Stromal cell of bone marrow (primary cell): ENCODE measurements around the gene SND1.
"Not testable (repeated sequence)": the region's sequence is repeated elsewhere in the genome, so short reads cannot be mapped to it uniquely, and the experiment has no call there.

Experiments used
- DNase-seq: peaks from one replicate; pipeline ENCODE4 v3.0.0-alpha.2; 2012; ENCODE audit warnings: low read depth

SND1 gene

DNA sequence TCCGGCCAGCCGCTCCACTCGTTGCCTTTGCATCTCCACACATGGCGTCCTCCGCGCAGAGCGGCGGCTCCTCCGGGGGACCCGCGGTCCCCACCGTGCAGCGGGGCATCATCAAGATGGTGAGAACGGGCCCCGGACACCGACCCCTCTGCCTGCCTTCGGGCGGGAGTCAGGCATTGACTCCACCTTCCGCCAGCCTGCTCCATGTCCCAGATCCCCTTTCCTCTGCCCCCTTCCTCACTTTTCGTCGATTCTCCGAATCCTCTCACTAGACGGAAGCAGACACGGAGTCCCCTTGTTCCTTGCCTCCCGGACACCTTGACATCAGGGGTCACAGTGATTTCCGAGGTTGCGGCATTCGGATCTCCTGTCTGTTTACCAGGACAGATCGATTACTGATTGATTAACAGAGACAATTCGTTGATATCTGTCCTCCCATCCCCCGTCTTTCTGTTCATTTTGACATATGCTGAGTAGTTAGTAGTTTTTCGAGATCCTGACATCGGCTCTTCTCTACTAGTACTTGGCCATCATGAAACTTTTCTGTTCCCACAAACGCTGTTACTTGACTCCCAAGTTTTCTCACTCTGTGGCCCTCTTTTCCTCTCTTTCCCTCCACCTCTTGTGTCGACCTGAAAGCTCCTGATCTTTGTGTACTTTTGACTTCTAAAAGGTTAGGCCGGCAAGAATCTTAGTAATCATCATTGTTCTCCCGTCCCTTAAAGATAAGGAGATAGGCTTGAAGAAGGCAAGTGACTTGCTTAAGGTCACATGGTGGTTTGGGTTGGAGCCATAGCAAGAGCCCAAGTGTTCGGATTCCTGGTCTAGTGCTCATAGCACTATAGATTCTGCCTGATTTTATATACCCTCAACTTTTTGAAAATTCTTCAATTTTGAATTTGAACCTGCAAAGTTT, 597 bp downstream of the SND1 start:
- no peak for DNase-seq

DNA sequence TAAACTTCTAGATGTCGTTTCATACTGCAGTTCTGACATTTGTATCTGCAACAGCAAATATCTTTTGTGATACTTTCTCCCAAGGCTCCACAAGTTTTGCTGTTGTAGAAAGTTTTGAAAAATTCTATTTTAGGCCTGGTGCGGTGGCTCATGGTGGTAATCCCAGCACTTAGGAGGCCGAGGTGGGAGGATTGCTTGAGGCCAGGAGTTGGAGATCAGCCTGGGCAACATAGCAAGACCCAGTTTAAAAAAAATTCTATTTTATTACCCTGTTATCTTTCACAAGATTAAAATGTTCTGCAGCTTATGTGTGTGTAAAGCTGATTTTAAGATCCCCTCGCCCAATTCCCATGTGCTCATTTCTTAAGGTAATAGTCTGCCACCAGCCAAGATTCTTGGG, 1.4 kb downstream of the SND1 start:
- no peak for DNase-seq

DNA sequence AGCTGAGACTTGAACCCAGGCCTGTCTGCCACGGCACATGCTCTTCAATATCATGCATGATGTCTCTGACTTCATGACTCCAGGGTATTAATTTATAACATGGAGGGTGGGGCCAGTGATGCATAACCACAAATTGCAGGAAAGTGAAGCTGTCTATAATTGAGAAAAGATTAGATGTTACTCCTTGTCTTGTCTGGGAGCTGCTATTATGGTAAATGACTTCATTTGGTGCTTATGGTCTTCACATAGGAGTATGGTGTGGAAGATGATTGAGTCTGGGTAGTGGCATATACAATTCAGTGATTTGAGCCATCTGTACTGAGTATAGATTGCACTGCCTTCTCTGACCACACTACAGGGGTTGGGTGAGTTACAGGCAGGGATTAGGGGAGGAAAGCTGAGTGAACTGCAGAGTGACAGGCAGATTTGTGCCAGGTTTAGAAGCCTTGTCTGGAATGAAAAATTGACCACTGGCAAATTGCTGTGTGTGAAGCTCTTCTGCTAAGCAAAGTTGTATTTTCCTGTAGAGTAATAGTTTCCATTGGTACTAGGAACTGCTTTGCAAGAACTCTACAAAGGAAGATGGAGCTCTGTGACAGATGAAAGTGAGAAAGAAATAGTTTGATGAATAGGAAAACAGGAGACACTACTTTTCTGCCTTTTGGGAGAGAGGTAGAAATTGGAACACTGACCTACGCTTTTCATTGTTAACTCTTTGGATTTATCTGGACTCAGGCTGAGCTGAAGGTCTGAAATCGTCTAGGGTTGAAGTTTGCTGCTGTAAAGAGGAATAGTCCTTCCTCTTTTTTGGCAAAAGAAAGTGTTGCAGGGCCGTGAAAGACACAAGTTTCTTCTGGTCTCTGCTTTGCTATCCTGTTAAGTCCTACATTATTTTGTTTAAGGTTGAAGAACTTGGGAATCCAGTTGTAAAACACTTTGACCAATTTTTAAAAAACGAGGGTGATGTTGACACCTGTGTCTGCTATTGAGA, 2.7 kb downstream of the SND1 start:
- no peak for DNase-seq

DNA sequence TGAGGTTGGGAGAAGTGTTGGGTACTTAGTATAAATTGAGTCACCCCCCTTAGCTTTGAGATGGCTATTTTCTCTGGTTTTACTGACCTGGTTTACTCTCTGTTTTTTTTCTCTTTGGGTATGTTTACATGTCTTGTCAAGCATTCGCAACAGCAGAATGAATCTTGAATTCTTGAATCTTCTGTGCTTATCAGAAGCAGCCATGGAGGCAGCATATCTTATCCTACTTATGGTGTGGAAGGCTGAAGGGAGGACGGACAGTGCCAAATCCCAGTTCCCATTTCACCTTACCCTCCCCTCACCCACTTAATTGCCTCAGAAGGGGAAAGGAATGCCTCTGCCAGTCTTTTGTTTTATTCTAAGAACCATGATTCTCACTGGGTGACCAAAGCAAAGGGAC, 3.7 kb downstream of the SND1 start:
- no peak for DNase-seq

DNA sequence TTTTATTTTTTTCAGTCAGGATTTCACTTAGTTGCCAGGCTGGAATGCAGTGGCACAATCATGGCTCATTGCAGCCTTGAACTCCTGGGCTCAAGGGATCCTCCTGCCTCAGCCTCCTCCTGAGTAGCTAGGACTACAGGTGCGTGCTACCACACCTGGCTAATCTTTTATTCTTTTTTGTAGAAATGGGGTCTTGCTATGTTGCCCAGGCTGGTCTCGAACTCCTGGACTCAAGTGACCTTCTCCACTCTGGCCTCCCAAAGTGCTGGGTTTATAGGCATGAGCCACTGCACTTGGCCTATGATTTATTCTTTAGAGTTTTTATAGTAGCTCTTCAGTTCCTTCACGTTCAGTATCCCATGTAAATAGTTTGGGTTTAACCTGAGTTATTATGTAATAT, 5.5 kb downstream of the SND1 start:
- DNase-seq: no peak

DNA sequence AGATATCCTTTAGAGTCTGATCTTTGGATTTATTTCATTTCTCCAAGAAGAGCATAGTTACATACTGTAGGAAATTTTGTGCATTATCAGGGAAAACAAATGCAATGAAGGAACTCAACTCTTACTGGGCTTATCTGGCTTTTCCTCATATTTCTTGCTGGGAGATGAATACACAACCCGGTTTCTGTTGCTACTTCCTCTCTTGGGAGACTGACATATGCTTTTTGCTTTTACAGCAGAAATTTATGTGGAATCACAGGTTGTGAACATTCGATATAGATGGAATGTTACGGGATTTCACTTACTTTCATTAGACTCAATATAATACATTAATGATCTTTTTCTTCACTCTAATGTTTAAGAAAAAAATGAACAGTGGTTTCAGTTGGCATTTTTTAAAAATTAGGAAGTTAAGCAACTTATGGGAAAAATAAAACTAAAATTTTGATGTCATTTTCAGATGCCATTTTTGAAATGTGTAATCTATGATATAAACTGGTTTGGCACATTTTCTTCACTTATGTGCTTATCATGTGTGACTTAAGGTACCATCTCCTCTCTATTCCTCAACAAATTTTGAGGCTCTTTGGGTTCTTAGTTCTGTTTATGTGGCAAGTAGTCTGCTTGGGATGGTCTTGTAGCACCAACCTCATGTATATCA, 7.1 kb downstream of the SND1 start:
- no peak for DNase-seq

GRCh38 chr7:127665922-127666321, 13.9 kb downstream of the SND1 start:
- DNase-seq: no peak

DNA sequence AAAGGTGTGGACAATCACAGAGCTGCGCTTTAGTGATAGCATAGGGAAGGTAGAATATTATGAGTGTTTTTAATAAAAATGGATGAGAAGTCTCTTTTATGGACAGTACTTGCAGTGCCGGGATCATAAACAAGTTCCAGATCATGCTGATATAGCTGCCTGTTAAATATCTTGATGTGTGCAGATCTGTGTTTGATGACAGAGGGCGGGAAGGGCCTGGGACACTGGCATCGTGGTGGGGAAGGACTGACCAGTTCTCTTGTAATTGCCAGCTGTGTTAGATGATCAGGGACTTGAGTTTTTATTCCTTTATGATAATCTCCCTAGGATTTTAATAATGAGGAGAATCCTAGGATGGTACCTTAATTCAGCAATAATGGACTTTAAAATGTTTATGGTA, 14.6 kb downstream of the SND1 start:
- no peak for DNase-seq

- no peak for DNase-seq
These were observed 15.2 kb downstream of the SND1 start for GRCh38 chr7:127667017-127667670.

DNA sequence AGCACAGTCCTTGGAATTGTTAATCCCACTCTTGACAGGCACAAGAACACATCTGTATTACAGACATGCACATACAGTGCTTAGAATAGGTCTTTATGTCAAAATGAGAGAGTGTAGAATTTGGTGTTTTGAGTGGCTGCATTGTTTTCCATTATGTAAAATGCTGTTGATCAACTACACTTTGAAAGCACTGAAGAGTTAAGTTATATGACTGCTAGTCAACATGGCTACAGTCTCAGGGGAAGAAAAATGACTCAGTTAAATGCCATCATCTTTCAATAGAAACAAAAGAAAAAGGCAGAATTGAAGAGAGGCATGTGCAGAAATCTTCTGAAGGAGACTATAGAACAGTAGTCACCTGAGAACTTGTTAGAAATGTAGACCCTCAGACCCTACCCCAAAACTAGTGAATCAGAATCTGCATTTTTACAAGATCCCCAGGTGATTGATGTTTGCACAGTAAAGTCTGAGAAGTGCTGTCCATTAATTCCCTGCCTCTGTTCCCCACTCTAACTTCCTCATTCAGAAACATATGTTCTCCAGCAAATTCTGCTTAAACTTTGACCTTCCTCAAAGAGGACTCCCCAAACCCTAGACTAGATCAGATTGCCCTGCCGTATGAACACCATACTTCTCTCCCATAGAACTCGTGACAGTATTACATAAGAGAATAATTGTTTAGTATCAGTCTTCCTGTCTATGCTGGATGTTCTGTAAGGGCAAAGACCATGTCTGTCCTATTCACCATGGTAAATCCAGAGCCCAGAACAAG, 16.0 kb downstream of the SND1 start:
- no peak for DNase-seq

GRCh38 chr7:127671341-127671740, 19.3 kb downstream of the SND1 start:
- no peak for DNase-seq

DNA sequence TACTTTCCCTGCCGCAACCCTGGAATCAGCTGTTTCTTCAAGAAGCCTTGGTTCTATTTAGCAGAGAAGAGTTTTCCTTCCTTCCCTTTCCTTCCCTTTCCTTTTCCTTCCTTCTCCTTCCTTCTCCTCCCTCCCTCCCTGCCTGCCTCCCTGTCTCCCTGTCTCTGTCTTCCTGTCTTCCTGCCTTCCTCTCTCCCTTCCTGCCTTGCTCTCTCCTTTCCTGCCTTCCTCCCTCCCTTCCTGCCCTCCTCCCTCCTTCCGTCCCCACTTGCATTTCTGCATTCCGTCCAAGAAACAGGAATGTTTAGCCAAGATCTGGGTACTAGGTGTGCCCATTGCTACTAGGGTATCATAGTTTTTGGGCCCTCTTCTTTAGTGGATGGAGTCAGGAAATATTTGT, 21.9 kb downstream of the SND1 start:
- DNase-seq: no peak

GRCh38 chr7:127674361-127674760, 22.4 kb downstream of the SND1 start:
- DNase-seq: no peak

GRCh38 chr7:127674923-127675322, 22.9 kb downstream of the SND1 start:
- not testable (repeated sequence) for DNase-seq

DNA sequence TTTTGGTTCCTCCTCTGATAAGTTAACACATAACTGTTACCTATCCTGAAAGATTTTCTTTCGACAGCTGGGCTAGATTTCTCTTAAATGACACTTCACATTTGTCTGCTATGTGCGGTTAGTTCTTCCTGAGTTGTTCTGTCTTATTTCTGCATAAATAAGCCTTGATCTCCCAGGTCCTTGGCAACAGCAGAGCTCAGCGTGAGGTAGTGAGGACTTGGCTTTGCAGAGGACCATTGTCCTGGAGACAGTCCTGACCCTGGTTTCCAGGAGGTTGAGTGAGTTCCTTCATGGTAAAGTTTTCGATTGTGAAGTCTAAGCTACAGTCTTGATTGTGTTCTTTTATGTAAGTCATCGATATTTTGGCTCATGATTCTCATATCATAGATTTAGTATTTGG, 23.7 kb downstream of the SND1 start:
- DNase-seq: no peak

DNA sequence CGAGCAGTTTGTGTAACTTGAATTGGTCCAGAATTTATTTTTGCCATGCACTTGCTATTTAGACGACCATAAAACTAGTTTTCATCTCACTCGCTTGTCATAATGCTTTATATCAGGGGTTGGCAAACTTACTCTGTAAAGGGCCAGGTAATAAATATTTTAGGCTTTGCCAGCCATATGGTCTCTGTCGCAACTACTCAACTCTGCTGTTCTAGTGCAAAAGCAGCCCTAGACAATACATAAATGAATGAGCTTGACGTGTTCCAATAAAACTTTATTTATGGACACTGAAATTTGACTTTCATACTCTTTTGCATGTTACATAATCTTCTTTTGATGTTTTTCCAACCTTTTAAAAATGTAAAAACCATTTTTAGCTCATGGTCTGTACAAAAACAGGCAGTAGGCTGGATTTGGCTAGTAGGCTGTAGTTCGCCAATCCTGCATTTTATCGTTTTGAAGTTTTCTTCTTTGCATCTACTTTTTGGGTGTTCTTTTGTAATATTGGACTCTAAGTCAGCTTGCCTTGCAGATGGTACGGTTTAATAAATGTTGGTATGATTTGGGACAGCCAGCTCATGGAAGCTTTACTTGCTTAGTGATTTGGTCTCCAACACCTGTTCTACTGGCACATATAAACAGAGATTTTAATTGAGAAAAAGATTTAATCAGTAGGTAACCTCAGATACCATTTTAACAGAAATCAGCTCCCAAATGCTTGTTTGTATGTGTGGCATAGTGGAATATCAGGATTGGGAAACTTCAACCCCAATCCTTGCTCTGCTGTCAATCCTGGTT, 25.6 kb downstream of the SND1 start:
- no peak for DNase-seq

DNA sequence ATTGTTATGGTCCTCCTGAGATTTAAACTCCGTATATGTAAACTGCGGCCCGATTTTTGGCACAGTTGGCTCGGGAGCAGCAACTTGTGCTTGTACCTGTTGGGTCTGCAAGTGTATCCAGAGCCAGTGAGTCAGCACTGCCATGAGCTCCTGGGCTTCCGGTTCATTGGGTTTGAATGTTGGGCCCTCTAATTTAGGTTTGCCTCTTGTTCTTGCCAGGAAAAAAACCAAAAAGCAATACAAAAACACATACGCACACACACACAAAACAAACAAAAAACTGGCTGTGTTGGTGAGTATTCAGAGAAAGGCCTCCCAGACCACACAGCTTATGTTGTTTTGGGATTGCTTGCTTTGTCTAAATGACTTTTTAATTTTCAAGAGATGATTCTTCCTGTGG, 26.3 kb downstream of the SND1 start:
- DNase-seq: no peak

GRCh38 chr7:127678947-127679346, 27.0 kb downstream of the SND1 start:
- no peak for DNase-seq

DNA sequence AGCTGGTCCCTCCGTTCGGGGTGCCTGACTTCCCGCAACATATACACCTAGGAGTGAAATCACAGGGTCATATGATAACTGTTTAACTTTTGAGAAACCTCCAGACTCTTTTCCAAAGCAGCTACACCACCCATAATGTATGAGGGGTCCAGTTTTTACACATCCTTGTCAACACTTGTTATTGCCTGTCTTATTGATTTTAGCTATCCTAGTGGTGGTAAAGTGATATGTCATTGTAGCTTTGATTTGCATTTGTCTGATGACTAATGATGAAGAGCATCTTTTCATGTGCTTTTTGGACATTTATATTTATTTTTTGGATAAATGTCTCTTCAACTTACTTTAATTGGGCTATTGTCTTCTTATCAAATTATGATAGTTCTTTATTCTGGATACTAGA, 29.0 kb downstream of the SND1 start:
- DNase-seq: no peak

DNA sequence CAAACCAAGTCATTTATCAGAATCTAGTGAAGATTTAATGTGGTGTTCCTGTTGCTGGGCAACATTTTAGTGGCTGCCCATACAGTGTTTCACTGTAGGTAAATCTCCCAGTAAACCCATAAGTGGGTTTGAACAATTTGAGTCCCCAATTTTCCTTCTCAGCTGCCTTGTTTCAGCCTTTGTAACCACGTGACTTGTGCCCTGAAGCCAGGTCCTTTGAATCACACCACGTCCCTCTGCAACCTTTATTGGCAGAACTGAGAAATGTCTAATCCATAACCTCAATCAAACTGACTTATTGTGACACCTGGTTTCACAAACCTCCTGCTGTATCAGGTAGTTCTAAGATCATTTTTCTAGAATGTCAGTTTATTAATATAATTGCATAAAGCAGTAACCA, 30.1 kb downstream of the SND1 start:
- DNase-seq: no peak
